Spleen (tissue), 11 donors: ENCODE data around the gene RAB11A. TPM values are rescaled to one million over a fixed set of nuclear protein-coding genes. Genes with fewer than 3 reads are reported as not detected.

Experiments
- DNase-seq: peaks from one replicate; pipeline ENCODE4 v3.0.0-alpha.2; 2020
- H3K27ac ChIP-seq, 8 donors: fragments of 200-600 bp; sonication (generic) in 7 of 8; 1 replicate in 4 of 8; 2 replicates in 4 of 8; pipeline versions ENCODE4 v1.5.0 to v1.8.0; 2016 to 2021; ENCODE audit warnings: inconsistent platforms in 4 of 8, mild to moderate bottlenecking in 4 of 8, moderate library complexity in 1 of 8
- H3K27me3 ChIP-seq, 7 donors: fragments of 200-600 bp; sonication (generic) in 6 of 7; replicated peaks in 1 of 7; 1 replicate in 4 of 7; 2 replicates in 3 of 7; pipeline versions ENCODE4 v1.5.0 to v1.8.0; 2016 to 2021; ENCODE audit warnings: inconsistent platforms in 3 of 7, mild to moderate bottlenecking in 1 of 7
- H3K36me3 ChIP-seq, 6 donors: fragments of 200-600 bp; sonication (generic) in 5 of 6; 1 replicate in 4 of 6; 2 replicates in 2 of 6; pipeline versions ENCODE4 v1.5.0 to v1.8.0; 2016 to 2021; ENCODE audit warnings: inconsistent platforms in 2 of 6
- H3K4me1 ChIP-seq, 6 donors: fragments of 200-600 bp; sonication (generic) in 5 of 6; 1 replicate in 3 of 6; 2 replicates in 3 of 6; pipeline versions ENCODE4 v1.5.0 to v1.8.0; 2016 to 2021; ENCODE audit warnings: inconsistent platforms in 3 of 6
- H3K4me3 ChIP-seq, 8 donors: fragments of 200-600 bp; sonication (generic) in 7 of 8; 1 replicate in 4 of 8; 2 replicates in 4 of 8; pipeline versions ENCODE4 v1.5.0 to v1.8.0; 2016 to 2021; ENCODE audit warnings: inconsistent platforms in 4 of 8, mild to moderate bottlenecking in 4 of 8, moderate library complexity in 2 of 8
- H3K9me3 ChIP-seq, 8 donors: fragments of 200-600 bp; sonication (generic) in 7 of 8; 1 replicate in 4 of 8; 2 replicates in 4 of 8; pipeline versions ENCODE4 v1.5.0 to v1.8.0; 2016 to 2021; ENCODE audit warnings: inconsistent platforms in 4 of 8
- CTCF ChIP-seq, 11 experiments: fragments of 200-600 bp in 7 of 11; fragments of 450-650 bp in 4 of 11; sonication (generic) in 4 of 11; IDR thresholded peaks in 8 of 11; conservative IDR thresholded peaks in 3 of 11; 1 replicate in 7 of 11; 2 replicates in 4 of 11; pipeline versions ENCODE4 v1.4.0 to v1.8.0; 2016 to 2021; ENCODE audit warnings: antibody characterized with exemption in 11 of 11, inconsistent platforms in 4 of 11, mild to moderate bottlenecking in 1 of 11
- POLR2A ChIP-seq, 3 donors: fragments of 450-650 bp; IDR thresholded peaks; one replicate each; pipeline ENCODE4 v1.5.1; 2017; ENCODE audit warnings: antibody characterized with exemption in 3 of 3, mild to moderate bottlenecking in 1 of 3
- POLR2AphosphoS5 ChIP-seq, 3 donors: sonication (generic); formaldehyde crosslinking; IDR thresholded peaks; one replicate each; pipeline ENCODE4 v1.5.1; 2017; ENCODE audit warnings: antibody characterized with exemption in 3 of 3
- WGBS, 5 donors: extraction: QIAGEN DNeasy Blood & Tissue Kit in 3 of 5; methylation state at CpG; one replicate each; pipeline versions ENCODE4 v1.1.5 to v1.1.7; 2013 to 2018; 5-methylcytosine and 5-hydroxymethylcytosine counted together
- intact Hi-C: fragments of 100-400 bp; cut with DNase I; formaldehyde crosslinking; loops from one replicate; pipeline ENCODE4 v1.15.0; 2023; ENCODE audit warnings: low total_unique reads
- polyA plus RNA-seq, 3 donors: library from polyadenylated mRNA; stranded (reverse); fragments of 200-250 nt; gene quantifications; one replicate each; pipeline ENCODE4 v1.2.1, GENCODE V29; 2013
- small RNA-seq, 4 donors: library from RNA; depleted of rRNA; stranded (forward); fragments of <200 nt; gene quantifications; one replicate each; pipeline ENCODE3, GENCODE V24; 2016
- total RNA-seq, 7 donors: library from RNA; depleted of rRNA in 3 of 7; stranded (reverse); fragments of >200 nt in 3 of 7; fragmentation: NEBNext Ultra II Directional in 4 of 7; extraction: Animal tissue kit (Norgen Biotek cat#: 25700) in 4 of 7; gene quantifications; one replicate each; pipeline versions ENCODE4 v1.1.0 to v1.2.1, GENCODE V29; 2016 to 2021
- donor health status: healthy with polysubstance abuse.
- donor health status: DM: no; HTN: no; CAD: no; lungs with moderate emphysema.
- donor health status: DM: no; HTN: no; CAD: no.
- donor health status: Bipolar disorder and iron deficiency.
- donor health status: healthy.
- donor health status: DM: no; HTN: no; CAD: no.
- donor health status: DM: yes; HTN: yes; CAD: no.

Gene RAB11A
- total and polyA plus RNA-seq, 10 donors, result 86.7 to 313 (median 235) TPM

- H3K4me1 ChIP-seq, result peaks cover 0 to 9% (median 0%) of the 10 kb centered on the region in 6 donors
- peaks cover 0 to 21% (median 0%) of the 10 kb centered on the region in 7 donors for H3K27me3 ChIP-seq
- intact Hi-C loops, result no loop called here
- H3K9me3 ChIP-seq, result no peaks in the 10 kb centered on the region
- TF ChIP-seq CTCF (IDR thresholded peaks at IDR 0.05 in 8 of 11, conservative IDR thresholded peaks at IDR 0.05 in 3 of 11), result no peak
- TF ChIP-seq POLR2AphosphoS5 (IDR thresholded peaks at IDR 0.05), result peak in 1 of 3 donors; percentile 20
- no peak for DNase-seq
- no peaks in the 10 kb centered on the region for H3K36me3 ChIP-seq
- no peak overlapping the region for H3K27ac ChIP-seq
- WGBS, 5 donors, result 70 to 83% (median 76%) methylated on average over 9 to 10 of the region's 10 CpGs
- no peak overlapping the region for H3K4me3 ChIP-seq
These were observed 70.8 kb downstream of the RAB11A start for GRCh38 chr15:65939901-65940617.

- intact Hi-C loops, result no loop called here
These were observed 71.3 kb downstream of the RAB11A start for GRCh38 chr15:65940618-65940909.

More at GRCh38 chr15:65940618-65940909, 71.3 kb downstream of the RAB11A start:
- DNase-seq, result no peak
- H3K27me3 ChIP-seq, result peaks cover 0 to 21% (median 0%) of the 10 kb centered on the region in 7 donors
- peaks cover 0 to 9% (median 0%) of the 10 kb centered on the region in 6 donors for H3K4me1 ChIP-seq
- H3K4me3 ChIP-seq, result no peak overlapping the region
- H3K36me3 ChIP-seq, result no peaks in the 10 kb centered on the region
- H3K27ac ChIP-seq, result no peak overlapping the region
- H3K9me3 ChIP-seq, result no peaks in the 10 kb centered on the region
- TF ChIP-seq POLR2AphosphoS5 (IDR thresholded peaks at IDR 0.05) (no peak), CTCF (IDR thresholded peaks at IDR 0.05 in 8 of 11, conservative IDR thresholded peaks at IDR 0.05 in 3 of 11) (no peak), POLR2A (IDR thresholded peaks at IDR 0.05) (no peak)

Small RNAs within 50 kb of the gene (small RNA-seq; reads per million reads assigned to genes)
- gene RF00026, result 0 reads per million in 4 donors

Other genes with a start within 250 kb of the RAB11A start
- 10 to 100 TPM in 3 of 7 donors, 1 to 10 TPM in 4; 7.7 to 19.0 (median 8.8) TPM for gene SLC24A1, start 247.6 kb upstream of the RAB11A start, total RNA-seq
- 1 to 10 TPM; 1.7 to 4.1 (median 1.8) TPM for gene SLC24A1, start 247.6 kb upstream of the RAB11A start, polyA plus RNA-seq
- gene DENND4A, start 77.2 kb upstream of the RAB11A start, total RNA-seq, result 10 to 100 TPM; 53.1 to 88.2 (median 61.5) TPM
- 10 to 100 TPM in 1 of 3 donors, 1 to 10 TPM in 2; 9.4 to 11.1 (median 9.9) TPM for gene DENND4A, start 77.2 kb upstream of the RAB11A start, polyA plus RNA-seq